ENCODE data around the gene PARD3B. TPM values are rescaled to one million over a fixed set of nuclear protein-coding genes. Genes with fewer than 3 reads are reported as not detected.

Gene PARD3B
- total and polyA plus RNA-seq, 3 donors from 2014 or later: 14.6 to 36.8 (median 29.6) TPM

- TF ChIP-seq CTCF (IDR thresholded peaks at IDR 0.05) (no peak), POLR2A (IDR thresholded peaks at IDR 0.05) (no peak)
- no peaks in the 10 kb centered on the region for H3K27me3 ChIP-seq
- H3K4me1 ChIP-seq: peaks cover 25% of the 10 kb centered on the region
- WGBS, 2 donors: 22 to 24% methylated on average over 2 of the region's 2 CpGs
- no peaks in the 10 kb centered on the region for H3K36me3 ChIP-seq (ENCODE audit: low read depth, missing control alignments)
- H3K27ac ChIP-seq: no peak overlapping the region
- peak; percentile 45 for DNase-seq
- H3K4me3 ChIP-seq: no peak overlapping the region
- intact Hi-C loops (cut with DNase I; ENCODE audit: low total_unique reads): no loop called here
- H3K9me3 ChIP-seq: no peaks in the 10 kb centered on the region
These were observed 63.1 kb downstream of the PARD3B start for GRCh38 chr2:204608237-204608939.

GRCh38 chr2:204611017-204611631 is 65.8 kb downstream of the PARD3B start:
- no peak overlapping the region for H3K4me3 ChIP-seq
- no peak overlapping the region for H3K27ac ChIP-seq
- peaks cover 25% of the 10 kb centered on the region for H3K4me1 ChIP-seq
- DNase-seq: no peak
- no peak for TF ChIP-seq CTCF (IDR thresholded peaks at IDR 0.05)
- no peak for TF ChIP-seq POLR2A (IDR thresholded peaks at IDR 0.05)
- intact Hi-C loops (cut with DNase I; ENCODE audit: low total_unique reads): no loop called here
- no peaks in the 10 kb centered on the region for H3K36me3 ChIP-seq (ENCODE audit: low read depth, missing control alignments)
- no peaks in the 10 kb centered on the region for H3K9me3 ChIP-seq
- no peaks in the 10 kb centered on the region for H3K27me3 ChIP-seq
- 54 to 55% methylated on average over 5 of the region's 5 CpGs for WGBS, 2 donors

- Histone ChIP-seq H3K9me3 (no peaks in the 10 kb centered on the region), H3K4me3 (no peak overlapping the region), H3K4me1 (peaks cover 25% of the 10 kb centered on the region), H3K27me3 (no peaks in the 10 kb centered on the region), H3K36me3 (ENCODE audit: low read depth, missing control alignments) (no peaks in the 10 kb centered on the region), H3K27ac (no peak overlapping the region)
- TF ChIP-seq POLR2A (IDR thresholded peaks at IDR 0.05): no peak
- TF ChIP-seq CTCF (IDR thresholded peaks at IDR 0.05): no peak
- intact Hi-C loops (cut with DNase I; ENCODE audit: low total_unique reads): no loop called here
- WGBS, 2 donors: 95 to 100% methylated on average over 2 of the region's 2 CpGs
- DNase-seq: no peak
These were observed 66.5 kb downstream of the PARD3B start for GRCh38 chr2:204611764-204612163.

- Histone ChIP-seq H3K9me3 (no peaks in the 10 kb centered on the region), H3K27me3 (no peaks in the 10 kb centered on the region), H3K36me3 (ENCODE audit: low read depth, missing control alignments) (no peaks in the 10 kb centered on the region), H3K4me3 (no peak overlapping the region), H3K4me1 (peaks cover 8% of the 10 kb centered on the region), H3K27ac (no peak overlapping the region)
- TF ChIP-seq POLR2A (IDR thresholded peaks at IDR 0.05): no peak
- no peak for TF ChIP-seq CTCF (IDR thresholded peaks at IDR 0.05)
- no peak for DNase-seq
- WGBS, 2 donors: 93 to 95% methylated on average over 1 of the region's 1 CpG
- intact Hi-C loops (cut with DNase I; ENCODE audit: low total_unique reads): no loop called here
These were observed 68.4 kb downstream of the PARD3B start for GRCh38 chr2:204613635-204614034.
